ENCODE results near the gene RRAD.

RRAD gene

GRCh38 chr16:66913081-66913480 is 12.3 kb downstream of the RRAD start:
- DNase-seq, result no peak

GRCh38 chr16:66911801-66912200 is 13.5 kb downstream of the RRAD start:
- no peak for DNase-seq

DNA sequence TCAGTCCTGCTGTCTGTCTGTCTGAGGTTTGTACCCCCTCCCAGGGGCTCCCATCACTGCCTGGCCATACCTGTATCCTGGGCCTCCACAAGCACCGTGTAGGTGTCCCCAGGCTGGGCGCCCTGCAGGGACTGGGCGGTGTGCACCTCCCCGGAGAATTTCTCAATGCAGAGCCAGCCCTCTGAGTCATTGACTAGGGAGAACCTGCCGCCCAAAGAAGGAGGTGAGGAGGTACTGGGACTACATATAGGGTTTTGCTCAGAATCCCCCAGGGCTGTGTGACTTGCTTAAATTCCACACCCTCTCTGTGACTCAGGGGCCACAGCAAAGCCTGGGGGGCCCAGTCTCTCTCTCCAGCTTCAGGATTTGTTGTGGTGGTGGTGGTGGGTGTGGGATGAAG is 14.2 kb downstream of the RRAD start:
- no peak for DNase-seq

DNA sequence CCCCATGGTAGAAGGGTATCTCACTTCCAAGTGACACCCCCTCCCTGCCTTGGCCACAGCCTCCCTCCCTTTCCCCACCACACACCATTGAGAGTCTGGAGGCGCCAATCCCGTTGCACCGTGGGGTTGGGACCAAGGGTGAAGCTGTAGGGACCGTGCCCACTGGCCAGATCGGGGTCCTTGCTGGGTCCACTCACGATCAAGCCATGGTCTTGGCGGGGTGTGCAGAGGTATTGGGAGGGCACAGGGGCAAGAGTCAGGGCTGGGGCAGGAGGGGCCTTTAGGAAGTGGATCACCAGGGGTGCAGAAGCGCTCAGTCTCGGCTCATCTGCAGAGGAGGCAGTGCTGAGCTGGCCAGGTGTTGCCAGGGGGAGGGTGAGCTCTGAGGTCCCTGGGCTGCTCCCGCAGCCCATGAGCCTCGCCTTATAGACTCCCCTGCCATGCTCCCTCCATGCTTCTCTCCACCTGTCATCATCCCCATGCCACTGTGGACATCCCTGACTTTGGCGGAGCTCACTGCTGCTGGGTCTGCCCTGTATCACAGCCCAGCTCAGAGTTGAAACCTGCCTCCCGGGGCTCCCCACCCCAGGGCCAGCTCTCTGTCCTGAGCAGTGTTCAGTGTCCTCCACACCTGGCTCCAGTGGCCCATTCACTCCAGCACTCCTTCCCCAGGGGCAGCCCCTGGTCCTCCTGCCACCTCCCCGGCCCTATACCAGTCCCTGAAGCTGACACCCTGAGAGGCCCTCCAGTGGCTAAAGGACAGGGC is 15.0 kb downstream of the RRAD start:
- no peak for DNase-seq

- no peak for DNase-seq
Observed at GRCh38 chr16:66908762-66909559, 16.4 kb downstream of the RRAD start.

DNA sequence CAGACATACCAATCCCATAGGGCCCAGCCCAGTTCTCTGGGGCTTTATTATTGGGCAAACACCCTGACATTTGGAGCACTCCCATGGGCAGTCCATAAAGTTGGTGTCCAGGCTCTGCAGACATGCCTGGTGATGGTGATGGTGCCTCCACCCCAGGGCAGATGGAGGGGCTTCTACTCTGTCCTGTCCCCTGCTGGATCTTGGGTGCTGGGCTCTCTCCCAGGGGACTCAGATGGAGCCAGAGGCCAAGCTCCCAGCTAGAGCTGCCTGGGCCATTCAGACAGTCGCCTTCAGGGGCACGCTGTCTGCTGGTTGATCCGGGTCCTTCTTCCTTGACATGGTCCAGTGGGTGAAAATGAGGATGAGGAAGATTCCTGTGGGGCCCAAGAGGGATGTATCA is 17.2 kb downstream of the RRAD start:
- DNase-seq, result no peak

DNA sequence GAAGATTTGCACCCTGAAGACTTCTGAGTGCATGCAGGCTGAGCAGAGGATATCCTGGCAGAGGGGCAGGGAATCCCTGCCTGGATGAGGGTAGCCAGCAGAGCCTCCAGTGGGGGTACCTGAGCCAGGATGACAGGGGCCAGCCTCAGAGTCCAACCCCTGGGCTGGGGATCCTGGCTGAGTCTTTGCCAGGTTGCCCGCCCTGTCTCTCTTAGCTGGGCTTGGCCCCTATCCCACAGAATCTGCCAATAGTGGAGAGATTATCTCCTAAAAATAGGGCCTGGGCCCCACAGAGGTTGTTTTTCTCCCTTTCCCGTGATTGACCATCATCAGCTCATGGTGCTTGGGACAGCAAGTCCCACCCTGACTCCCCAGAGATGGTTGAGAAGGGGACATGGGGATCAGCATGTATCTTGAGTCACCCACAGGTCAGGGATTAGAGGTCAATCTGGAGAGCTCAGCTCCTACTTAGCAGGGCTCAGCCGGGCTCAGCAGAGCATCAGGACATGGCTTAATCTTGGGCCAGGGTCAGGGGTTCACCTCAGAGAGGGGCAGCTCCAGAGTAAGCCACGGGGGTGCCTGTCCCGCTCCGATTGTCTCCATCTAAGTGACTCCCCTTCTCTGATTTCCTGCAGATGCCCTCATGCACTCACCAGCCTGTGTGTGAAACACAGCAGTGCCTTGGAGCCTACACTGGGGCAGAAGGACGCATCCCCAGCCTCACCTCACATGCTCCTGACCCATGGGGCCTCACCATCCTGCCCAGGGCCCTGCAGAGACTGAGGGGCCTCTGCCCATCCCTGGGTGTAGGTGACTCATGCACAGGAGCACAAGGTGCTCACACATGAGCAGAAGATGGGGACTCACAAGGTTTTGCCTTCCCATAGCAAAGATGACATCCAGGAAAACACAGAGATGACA is 18.2 kb downstream of the RRAD start:
- DNase-seq, result no peak

- DNase-seq, result no peak
Observed at GRCh38 chr16:66905633-66906539, 19.4 kb downstream of the RRAD start.

DNA sequence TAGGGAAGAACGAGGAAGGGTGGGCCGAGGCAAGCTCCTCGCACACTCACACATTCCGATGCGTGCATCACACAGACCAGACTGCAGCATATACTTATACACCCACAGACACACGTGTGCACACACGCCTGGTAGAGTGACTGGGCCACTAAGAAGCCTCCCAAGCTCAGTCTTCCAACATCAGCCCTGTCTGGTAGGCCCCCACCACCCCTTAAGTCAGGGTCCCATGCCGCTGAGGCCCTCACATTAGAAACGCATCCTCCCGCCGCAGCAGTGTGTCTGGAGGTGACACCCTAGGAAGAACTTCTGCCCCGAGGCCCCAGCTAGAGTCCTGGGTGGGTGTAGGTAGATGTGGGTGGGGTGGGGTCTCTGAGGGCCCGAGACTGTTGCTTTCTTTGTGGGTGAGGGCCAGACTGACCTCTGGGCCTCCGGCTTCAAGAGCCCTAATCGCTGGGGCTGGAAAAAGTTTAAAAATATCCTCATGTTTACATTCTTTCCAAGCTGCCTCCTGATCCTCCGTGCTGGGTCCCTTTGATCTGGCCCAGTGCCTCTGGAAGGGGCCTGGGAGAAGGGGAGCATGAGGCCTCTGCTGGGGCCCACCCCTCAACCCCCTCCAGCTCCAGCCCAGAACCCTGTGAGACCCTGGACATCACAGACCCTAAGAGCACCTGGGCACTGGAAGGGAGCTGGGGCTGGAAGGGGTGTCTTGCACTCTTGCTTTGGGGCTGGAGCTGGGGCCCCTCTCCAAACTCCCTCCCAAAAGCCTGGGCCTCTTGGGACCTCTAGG is 20.3 kb downstream of the RRAD start:
- no peak for DNase-seq

DNA sequence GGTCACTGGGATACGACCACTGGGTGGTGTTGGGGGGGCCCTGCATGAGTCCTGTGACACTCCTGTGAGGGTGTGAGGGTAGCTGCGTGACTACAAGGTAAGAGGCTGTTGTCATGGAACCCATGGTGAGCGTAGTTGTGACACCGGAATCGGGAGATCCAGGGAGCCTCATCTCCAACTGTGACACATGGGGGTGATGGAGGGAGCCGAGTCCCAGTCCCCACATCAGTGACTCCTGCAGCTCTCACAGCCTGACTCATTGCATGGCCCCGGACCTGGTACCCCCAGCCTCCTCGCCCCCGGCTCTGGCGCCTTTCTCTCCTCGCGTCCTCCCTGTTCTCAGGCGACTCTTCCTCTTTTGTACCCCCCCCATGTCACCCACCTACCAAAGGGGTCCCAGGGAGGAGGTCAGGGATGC is 20.9 kb downstream of the RRAD start:
- DNase-seq, result no peak

- DNase-seq, result no peak
Observed at GRCh38 chr16:66903544-66904427, 21.5 kb downstream of the RRAD start.

- no peak for DNase-seq
Observed at GRCh38 chr16:66902648-66903543, 22.4 kb downstream of the RRAD start.

DNA sequence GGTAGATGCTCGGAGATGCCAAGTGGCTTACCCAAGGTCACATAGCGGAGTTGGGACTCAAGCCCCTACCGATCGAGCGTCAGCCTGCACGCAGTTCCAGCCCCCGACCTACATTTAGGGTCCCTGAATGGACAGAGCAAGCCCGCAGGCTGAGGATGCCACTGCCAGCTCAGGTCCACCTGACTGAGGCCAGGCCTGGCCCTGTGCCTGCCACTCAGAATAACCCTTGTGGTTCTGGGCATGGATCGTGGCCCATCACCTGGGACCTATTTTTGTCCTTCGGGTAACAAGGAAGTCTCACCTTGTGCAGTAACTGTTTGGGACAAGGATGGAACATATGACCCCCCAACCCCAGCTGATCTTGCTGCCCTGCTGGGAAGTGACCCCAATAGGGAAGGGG is 23.7 kb downstream of the RRAD start:
- no peak for DNase-seq

DNA sequence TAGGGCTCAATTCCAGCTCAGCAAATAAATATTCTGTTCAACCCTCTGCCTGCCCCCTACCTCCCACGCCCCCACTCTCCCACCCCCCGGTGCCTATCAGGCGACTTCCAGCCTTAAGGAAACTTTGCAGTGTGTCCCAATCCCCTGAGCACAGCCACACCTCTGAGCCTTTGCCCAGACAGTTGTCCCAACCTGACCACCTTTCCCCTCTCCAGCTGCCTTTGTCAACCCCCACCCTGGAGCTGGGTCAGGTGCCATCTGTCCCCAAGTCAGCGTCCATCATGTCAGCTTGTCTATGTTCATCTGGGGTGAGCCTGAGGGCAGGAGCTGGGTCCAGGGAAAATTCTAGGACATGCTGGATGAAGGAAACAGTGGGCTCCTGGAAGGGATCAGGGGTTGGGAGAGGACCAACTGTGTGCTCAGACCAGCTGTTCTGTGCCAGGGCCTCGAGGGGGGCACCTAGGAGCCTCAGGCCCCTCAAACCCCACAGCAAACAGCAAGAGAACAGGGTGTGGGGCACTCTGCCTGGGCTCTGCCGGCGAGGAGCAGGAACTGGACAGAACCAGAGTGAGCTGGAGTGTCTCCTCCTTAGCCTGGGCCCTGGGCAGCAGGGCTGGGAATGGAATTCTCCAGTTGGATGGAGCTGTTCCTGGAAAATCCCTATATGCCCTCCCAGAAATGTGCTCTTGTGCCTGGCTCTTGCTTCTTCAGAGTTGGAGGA is 24.5 kb downstream of the RRAD start:
- DNase-seq, result no peak

GRCh38 chr16:66899945-66900710 is 25.2 kb downstream of the RRAD start:
- no peak for DNase-seq

- no peak for DNase-seq
Observed at GRCh38 chr16:66899310-66899944, 25.9 kb downstream of the RRAD start.

GRCh38 chr16:66898933-66899309 is 26.4 kb downstream of the RRAD start:
- DNase-seq, result no peak
